Activated naive CD4-positive, alpha-beta T cell treated with anti-CD3 and anti-CD28 coated beads for 36 hours (primary cell): ENCODE results near the gene COA3. TPM values are rescaled to one million over a fixed set of nuclear protein-coding genes. Genes with fewer than 3 reads are reported as not detected.

Source experiments
- CTCF ChIA-PET: fragments of 350-600 bp; sonication (Branson Sonifier 250); formaldehyde crosslinking; loops from one replicate; lab custom pipeline; 2021; ENCODE audit warnings: antibody characterized with exemption; lab: Charles Lee
- DNase-seq: peaks from one replicate; pipeline ENCODE4 v3.0.0-alpha.2; 2020
- H3K27ac Mint-ChIP-seq: one replicate; pipeline ENCODE4 v1.8.0; 2021; ENCODE audit warnings: mild to moderate bottlenecking, mixed read lengths
- H3K27me3 Mint-ChIP-seq: one replicate; pipeline ENCODE4 v1.8.0; 2021; ENCODE audit warnings: low read depth, mixed read lengths
- H3K36me3 Mint-ChIP-seq: one replicate; pipeline ENCODE4 v1.8.0; 2021; ENCODE audit warnings: low read depth, mixed read lengths
- H3K4me1 Mint-ChIP-seq: one replicate; pipeline ENCODE4 v1.8.0; 2021; ENCODE audit warnings: low read depth, mixed read lengths
- H3K4me3 Mint-ChIP-seq: one replicate; pipeline ENCODE4 v1.8.0; 2021; ENCODE audit warnings: mild to moderate bottlenecking, moderate library complexity, mixed read lengths
- H3K9me3 Mint-ChIP-seq: one replicate; pipeline ENCODE4 v1.8.0; 2021; ENCODE audit warnings: mixed read lengths
- intact Hi-C: fragments of 100-400 bp; cut with micrococcal nuclease; formaldehyde crosslinking; loops from one replicate; pipeline ENCODE4 v1.15.1; 2023
- total RNA-seq, 2 experiments: library from RNA; stranded (reverse); gene quantifications; one replicate each; pipeline ENCODE4 v1.2.3, GENCODE V29; 2021

The COA3 gene
- total RNA-seq, result 10 to 100 TPM; 23.7 to 24.4 TPM

GRCh38 chr17:42798383-42799380 lies at the start of gene COA3, which contains the start of gene CNTD1:
Gene COA3, minus strand, starts transcription at chr17:42798704. Its CDS starts 23 bp downstream, at chr17:42798681.
Gene CNTD1, plus strand, starts transcription at chr17:42798861. Its CDS starts 207 bp downstream, at chr17:42799068.
- Mint-ChIP-seq H3K36me3 (peaks cover 3% of the 10 kb centered on the region), H3K4me1 (peaks cover 21% of the 10 kb centered on the region), H3K27ac (peak within 1 kb of the TSS; percentile 62), H3K9me3 (peaks cover 2% of the 10 kb centered on the region), H3K4me3 (peak within 1 kb of the TSS; percentile 91), H3K27me3 (no peaks in the 10 kb centered on the region)
- intact Hi-C loops, result loop anchor here (1.0 to 2.0 kb wide), 3 partner anchors 26 to 54 kb away; partner anchors contain the start of genes BECN1, EZH1 and PSME3
- peak; percentile 90 for DNase-seq
- CTCF ChIA-PET, result interaction anchor here (0.7 to 1.3 kb wide), 3 partner anchors 25 to 35 kb away, joined by 3 to 6 read pairs (median 3); partner anchors contain the start of gene BECN1

GRCh38 chr17:42848093-42848492 lies 49.6 kb upstream of the COA3 start:
- Mint-ChIP-seq H3K36me3 (peaks cover 2% of the 10 kb centered on the region), H3K27ac (no peak overlapping the region), H3K4me3 (no peak overlapping the region), H3K27me3 (no peaks in the 10 kb centered on the region), H3K4me1 (peaks cover 13% of the 10 kb centered on the region), H3K9me3 (no peaks in the 10 kb centered on the region)
- CTCF ChIA-PET, result interaction anchor here (0.5 to 1.0 kb wide), 4 partner anchors 23 to 90 kb away, joined by 3 read pairs; no protein-coding TSS in a partner anchor
- no peak for DNase-seq
- intact Hi-C loops, result no loop called here

GRCh38 chr17:42846594-42847280 lies 48.2 kb upstream of the COA3 start:
- no peak for DNase-seq
- no peaks in the 10 kb centered on the region for H3K9me3 Mint-ChIP-seq

GRCh38 chr17:42845918-42846593 lies 47.6 kb upstream of the COA3 start:
- peak overlapping the region; percentile 13 for H3K27ac Mint-ChIP-seq
- no peaks in the 10 kb centered on the region for H3K9me3 Mint-ChIP-seq
- peak; percentile 66 for DNase-seq
- no peaks in the 10 kb centered on the region for H3K27me3 Mint-ChIP-seq
- peaks cover 18% of the 10 kb centered on the region for H3K36me3 Mint-ChIP-seq
- intact Hi-C loops, result no loop called here
- peaks cover 13% of the 10 kb centered on the region for H3K4me1 Mint-ChIP-seq
- no peak overlapping the region for H3K4me3 Mint-ChIP-seq
- CTCF ChIA-PET, result interaction anchor here (0.5 kb wide), 1 partner anchor 162 kb away, joined by 3 read pairs; no protein-coding TSS in a partner anchor

More at GRCh38 chr17:42846594-42847280, 48.2 kb upstream of the COA3 start:
- peaks cover 13% of the 10 kb centered on the region for H3K4me1 Mint-ChIP-seq
- H3K36me3 Mint-ChIP-seq, result peaks cover 15% of the 10 kb centered on the region
- CTCF ChIA-PET, result no interaction called here
- H3K27ac Mint-ChIP-seq, result no peak overlapping the region
- no peaks in the 10 kb centered on the region for H3K27me3 Mint-ChIP-seq
- intact Hi-C loops, result no loop called here
- H3K4me3 Mint-ChIP-seq, result no peak overlapping the region

GRCh38 chr17:42845556-42845917 lies 47.0 kb upstream of the COA3 start:
- CTCF ChIA-PET, result interaction anchor here (0.5 kb wide), 1 partner anchor 163 kb away, joined by 3 read pairs; no protein-coding TSS in a partner anchor
- intact Hi-C loops, result no loop called here
- Mint-ChIP-seq H3K36me3 (peaks cover 19% of the 10 kb centered on the region), H3K9me3 (no peaks in the 10 kb centered on the region), H3K27ac (no peak overlapping the region), H3K27me3 (no peaks in the 10 kb centered on the region), H3K4me3 (no peak overlapping the region), H3K4me1 (peaks cover 13% of the 10 kb centered on the region)
- DNase-seq, result no peak

- Mint-ChIP-seq H3K4me1 (peaks cover 13% of the 10 kb centered on the region), H3K27ac (no peak overlapping the region), H3K36me3 (peaks cover 19% of the 10 kb centered on the region), H3K9me3 (no peaks in the 10 kb centered on the region), H3K4me3 (no peak overlapping the region), H3K27me3 (no peaks in the 10 kb centered on the region)
- CTCF ChIA-PET, result interaction anchor here (0.5 kb wide), 1 partner anchor 164 kb away, joined by 3 read pairs; no protein-coding TSS in a partner anchor
- intact Hi-C loops, result no loop called here
- no peak for DNase-seq
Observed at GRCh38 chr17:42844761-42845555, 46.5 kb upstream of the COA3 start.

- H3K36me3 Mint-ChIP-seq, result peaks cover 23% of the 10 kb centered on the region
Observed at GRCh38 chr17:42844271-42844670, 45.8 kb upstream of the COA3 start, which contains the start of gene AOC2. Gene AOC2, plus strand, starts transcription at chr17:42844580. Its CDS starts 47 bp downstream, at chr17:42844627.

GRCh38 chr17:42843358-42843934 lies 44.9 kb upstream of the COA3 start:
- H3K9me3 Mint-ChIP-seq, result no peaks in the 10 kb centered on the region
- H3K4me1 Mint-ChIP-seq, result peaks cover 13% of the 10 kb centered on the region
- CTCF ChIA-PET, result interaction anchor here (0.6 to 2.7 kb wide), 8 partner anchors 10 to 433 kb away, joined by 3 to 6 read pairs (median 4); partner anchors contain the start of gene PSME3
- intact Hi-C loops, result loop anchor here (1.0 kb wide), 2 partner anchors 138 to 155 kb away; partner anchors contain the start of gene RPL27
- H3K36me3 Mint-ChIP-seq, result peaks cover 31% of the 10 kb centered on the region
- peak; percentile 33 for DNase-seq
- H3K27ac Mint-ChIP-seq, result no peak overlapping the region
- H3K27me3 Mint-ChIP-seq, result no peaks in the 10 kb centered on the region
- no peak overlapping the region for H3K4me3 Mint-ChIP-seq

More at GRCh38 chr17:42844271-42844670, 45.8 kb upstream of the COA3 start, which contains the start of gene AOC2:
- DNase-seq, result no peak
- CTCF ChIA-PET, result interaction anchor here (1.5 to 2.7 kb wide), 4 partner anchors 11 to 88 kb away, joined by 3 to 6 read pairs (median 4); partner anchors contain the start of gene PSME3
- Mint-ChIP-seq H3K9me3 (no peaks in the 10 kb centered on the region), H3K27me3 (no peaks in the 10 kb centered on the region), H3K27ac (no peak within 1 kb of the TSS), H3K4me3 (no peak within 1 kb of the TSS), H3K4me1 (peaks cover 13% of the 10 kb centered on the region)
- intact Hi-C loops, result no loop called here

- peaks cover 36% of the 10 kb centered on the region for H3K36me3 Mint-ChIP-seq
- CTCF ChIA-PET, result interaction anchor here (1.0 to 2.7 kb wide), 4 partner anchors 8 to 155 kb away, joined by 3 to 6 read pairs (median 4); partner anchors contain the start of gene PSME3
- peaks cover 13% of the 10 kb centered on the region for H3K4me1 Mint-ChIP-seq
- intact Hi-C loops, result no loop called here
- H3K9me3 Mint-ChIP-seq, result no peaks in the 10 kb centered on the region
- no peaks in the 10 kb centered on the region for H3K27me3 Mint-ChIP-seq
- no peak for DNase-seq
- H3K4me3 Mint-ChIP-seq, result no peak overlapping the region
- peak overlapping the region; percentile 31 for H3K27ac Mint-ChIP-seq
Observed at GRCh38 chr17:42841975-42842685, 43.6 kb upstream of the COA3 start.

- H3K9me3 Mint-ChIP-seq, result no peaks in the 10 kb centered on the region
- no peak overlapping the region for H3K27ac Mint-ChIP-seq
- H3K36me3 Mint-ChIP-seq, result peaks cover 25% of the 10 kb centered on the region
- DNase-seq, result no peak
- H3K27me3 Mint-ChIP-seq, result no peaks in the 10 kb centered on the region
- intact Hi-C loops, result no loop called here
- CTCF ChIA-PET, result interaction anchor here (0.6 to 3.2 kb wide), 5 partner anchors 11 to 162 kb away, joined by 3 to 16 read pairs (median 4); partner anchors contain the start of genes BECN1 and RPL27
- H3K4me1 Mint-ChIP-seq, result peaks cover 22% of the 10 kb centered on the region
- H3K4me3 Mint-ChIP-seq, result no peak overlapping the region
Observed at GRCh38 chr17:42835732-42836131, 37.2 kb upstream of the COA3 start.
